T47D (cell line): Measurements from ENCODE around the gene MAPK8.

Source experiments
- DNase-seq, 2 experiments: peaks; one replicate each; pipeline versions ENCODE4 v3.0.0 to v3.0.0-alpha.2; 2011 to 2012; ENCODE audit warnings: low read depth in 1 of 2, low spot score in 1 of 2
- JUND ChIP-seq: IDR thresholded peaks from 2 replicates; pipeline ENCODE4 v1.6.1; 2012; ENCODE audit warnings: low read depth
- in situ Hi-C: cut with HindIII; loops from 2 replicates; pipeline ENCODE4 v1.10.0; 2016; ENCODE audit warnings: low sequenced_read_pairs, low pct_unique_long_range_greater_than_20kb

Gene MAPK8

GRCh38 chr10:48384699-48384982 lies 78.2 kb downstream of the MAPK8 start:
- in situ Hi-C loops: no loop called here
- no peak for TF ChIP-seq JUND
- DNase-seq: no peak

- TF ChIP-seq JUND: no peak
- in situ Hi-C loops: no loop called here
- DNase-seq: no peak
These were observed 82.8 kb downstream of the MAPK8 start for GRCh38 chr10:48389272-48389671.

GRCh38 chr10:48389846-48390557 lies 83.5 kb downstream of the MAPK8 start:
- TF ChIP-seq JUND: no peak
- in situ Hi-C loops: no loop called here
- no peak for DNase-seq

- DNase-seq: no peak
- no peak for TF ChIP-seq JUND
- in situ Hi-C loops: no loop called here
These were observed 84.0 kb downstream of the MAPK8 start for GRCh38 chr10:48390558-48390871.

GRCh38 chr10:48390933-48391845 lies 84.7 kb downstream of the MAPK8 start:
- DNase-seq: no peak
- TF ChIP-seq JUND: no peak
- in situ Hi-C loops: no loop called here

GRCh38 chr10:48391994-48392393 lies 85.5 kb downstream of the MAPK8 start:
- DNase-seq: no peak
- no peak for TF ChIP-seq JUND
- in situ Hi-C loops: no loop called here

GRCh38 chr10:48398261-48398660 lies 91.8 kb downstream of the MAPK8 start:
- TF ChIP-seq JUND: no peak
- in situ Hi-C loops: no loop called here
- no peak for DNase-seq

- no peak for DNase-seq
- in situ Hi-C loops: no loop called here
- no peak for TF ChIP-seq JUND
These were observed 92.6 kb downstream of the MAPK8 start for GRCh38 chr10:48399056-48399541.

- in situ Hi-C loops: no loop called here
- TF ChIP-seq JUND: no peak
- DNase-seq: no peak
These were observed 93.1 kb downstream of the MAPK8 start for GRCh38 chr10:48399551-48399950.

GRCh38 chr10:48400129-48400849 lies 93.8 kb downstream of the MAPK8 start:
- in situ Hi-C loops: no loop called here
- TF ChIP-seq JUND: no peak
- no peak for DNase-seq

- no peak for DNase-seq
- TF ChIP-seq JUND: no peak
- in situ Hi-C loops: no loop called here
These were observed 94.4 kb downstream of the MAPK8 start for GRCh38 chr10:48400850-48401220.

GRCh38 chr10:48404646-48405045 lies 98.2 kb downstream of the MAPK8 start:
- no peak for TF ChIP-seq JUND
- no peak for DNase-seq
- in situ Hi-C loops: no loop called here

- in situ Hi-C loops: no loop called here
- no peak for TF ChIP-seq JUND
- DNase-seq: no peak
These were observed 99.7 kb downstream of the MAPK8 start for GRCh38 chr10:48406204-48406603.

- in situ Hi-C loops: no loop called here
- DNase-seq: no peak
- TF ChIP-seq JUND: no peak
These were observed 100.2 kb downstream of the MAPK8 start for GRCh38 chr10:48406658-48407057.
